Fibroblast of mammary gland (primary cell): ENCODE data around the gene DNAH9.

Source experiments
- DNase-seq: peaks from one replicate; pipeline ENCODE4 v3.0.0-alpha.2; 2010; ENCODE audit warnings: low read depth
- H3K4me3 ChIP-seq: 2 replicates; pipeline ENCODE4 v1.5.1; 2011; ENCODE audit warnings: low read depth, mild to moderate bottlenecking, low read length, moderate library complexity; ENCODE audit not compliant: control insufficient read depth
- CTCF ChIP-seq: conservative IDR thresholded peaks from 2 replicates; pipeline ENCODE4 v1.5.1; 2011; ENCODE audit warnings: low read depth, low read length, inconsistent platforms; ENCODE audit not compliant: control insufficient read depth, insufficient read depth

Gene DNAH9

DNA sequence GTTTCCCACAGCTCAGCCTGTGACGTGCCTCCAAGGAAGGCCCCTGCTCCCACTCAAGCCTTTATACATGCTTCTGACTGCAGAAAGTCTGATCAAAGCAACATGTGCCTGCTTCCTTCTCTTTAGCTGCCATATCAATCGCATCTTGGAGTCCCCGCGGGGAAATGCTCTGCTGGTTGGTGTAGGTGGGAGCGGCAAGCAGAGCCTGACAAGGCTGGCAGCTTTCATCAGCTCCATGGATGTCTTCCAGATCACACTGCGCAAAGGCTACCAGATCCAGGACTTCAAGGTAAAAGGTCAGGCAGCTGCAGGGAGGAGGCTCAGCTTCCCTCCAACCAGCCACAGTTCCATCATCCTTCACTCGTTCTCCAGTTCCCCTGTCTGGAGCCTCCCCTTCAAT is 209.3 kb downstream of the DNAH9 start:
- no peak for TF ChIP-seq CTCF
- H3K4me3 ChIP-seq, result no peak overlapping the region
- DNase-seq, result no peak

DNA sequence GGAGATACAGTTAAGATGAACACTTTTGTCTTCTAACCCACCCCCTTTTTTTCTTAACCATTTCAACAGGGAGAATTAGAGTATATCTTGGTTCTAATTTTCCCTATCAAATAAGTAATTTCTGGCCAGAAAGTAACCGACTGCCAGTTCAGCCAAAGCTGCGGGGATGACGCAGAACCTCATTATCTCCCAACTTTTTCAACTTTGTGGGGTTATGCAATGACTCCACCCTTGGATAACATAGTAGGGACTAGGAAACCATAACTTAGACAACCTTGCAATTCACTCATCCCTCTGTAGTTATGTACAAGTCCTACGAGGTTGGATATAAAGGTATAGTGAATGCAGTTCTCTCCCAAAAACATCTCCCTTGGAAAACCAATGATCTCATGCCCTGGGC is 215.0 kb downstream of the DNAH9 start:
- no peak overlapping the region for H3K4me3 ChIP-seq
- no peak for DNase-seq
- no peak for TF ChIP-seq CTCF

DNA sequence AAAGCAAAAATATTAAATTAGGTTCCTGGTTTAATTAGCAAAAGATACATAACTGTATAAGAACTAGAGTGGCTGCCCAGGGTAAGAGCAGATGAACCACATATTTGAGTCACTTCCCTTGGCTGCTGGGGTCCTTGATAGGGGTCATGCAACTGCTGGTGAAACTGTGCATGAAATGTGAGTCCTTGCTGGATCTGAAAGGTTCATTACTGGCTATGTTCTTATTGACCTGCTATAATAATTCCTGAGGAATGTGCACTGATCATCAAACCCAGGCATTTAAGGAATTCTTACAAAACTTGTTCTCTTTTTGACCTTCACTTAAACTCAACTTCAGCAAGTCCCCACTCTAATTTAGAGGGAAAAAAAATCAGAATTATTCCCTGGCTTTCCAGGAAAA is 215.6 kb downstream of the DNAH9 start:
- DNase-seq, result no peak
- H3K4me3 ChIP-seq, result no peak overlapping the region
- TF ChIP-seq CTCF, result no peak

GRCh38 chr17:11814655-11815262 is 216.5 kb downstream of the DNAH9 start:
- no peak overlapping the region for H3K4me3 ChIP-seq
- no peak for TF ChIP-seq CTCF
- DNase-seq, result no peak

DNA sequence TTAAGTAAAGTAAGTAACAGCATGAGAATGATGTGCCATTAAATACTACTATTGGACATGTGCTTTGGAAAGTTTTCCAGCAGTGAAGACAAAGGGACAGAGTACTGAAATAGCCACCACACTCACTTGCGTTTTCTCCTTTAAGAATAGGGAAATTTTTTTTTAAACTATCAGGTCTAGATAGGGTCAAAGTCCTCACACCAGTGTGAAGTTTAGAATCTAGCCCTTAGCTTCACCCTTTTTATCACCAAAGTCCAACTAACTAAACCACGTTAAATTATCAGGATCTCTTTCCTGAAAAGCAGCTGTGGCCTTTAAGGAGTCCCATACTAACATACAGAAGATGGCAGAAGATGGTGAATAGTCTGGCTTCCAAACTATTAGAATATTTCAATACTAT is 218.1 kb downstream of the DNAH9 start:
- no peak overlapping the region for H3K4me3 ChIP-seq
- no peak for DNase-seq
- no peak for TF ChIP-seq CTCF

DNA sequence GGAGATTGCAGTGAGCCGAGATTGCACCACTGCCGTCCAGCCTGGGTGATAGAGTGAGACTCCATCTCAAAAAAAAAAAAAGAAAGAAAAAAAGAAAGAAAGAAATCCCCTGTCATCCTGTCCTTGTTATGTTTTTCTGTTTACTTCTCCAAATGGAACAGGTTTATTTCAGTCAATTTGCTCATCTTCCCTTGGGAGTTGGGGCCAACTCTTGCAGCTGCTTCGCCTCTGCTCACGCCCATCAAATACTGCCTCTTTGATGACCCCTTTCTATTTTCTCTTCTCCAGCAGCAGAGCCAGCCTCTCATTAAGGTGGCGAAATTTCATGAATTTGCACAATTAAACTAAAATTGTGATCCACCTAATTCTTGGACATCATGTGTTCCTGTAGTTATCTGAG is 225.6 kb downstream of the DNAH9 start:
- no peak for TF ChIP-seq CTCF
- DNase-seq, result no peak
- no peak overlapping the region for H3K4me3 ChIP-seq

- TF ChIP-seq CTCF, result no peak
- no peak overlapping the region for H3K4me3 ChIP-seq
- no peak for DNase-seq
These were observed 227.4 kb downstream of the DNAH9 start for GRCh38 chr17:11825572-11826209.
